ENCODE data around the gene PLK3. TPM values are rescaled to one million over a fixed set of nuclear protein-coding genes. Genes with fewer than 3 reads are reported as not detected.
A peak's percentile ranks its signal among the peaks of the same experiment; 100 is the strongest.
"Not testable (repeated sequence)": the region's sequence is repeated elsewhere in the genome, so short reads cannot be mapped to it uniquely, and the experiment has no call there.

PLK3 gene
- polyA plus RNA-seq, 1 donor (not counting 4 experiments of a cell fraction or from before 2014, with no cell fraction given), result 34.0 TPM

DNA sequence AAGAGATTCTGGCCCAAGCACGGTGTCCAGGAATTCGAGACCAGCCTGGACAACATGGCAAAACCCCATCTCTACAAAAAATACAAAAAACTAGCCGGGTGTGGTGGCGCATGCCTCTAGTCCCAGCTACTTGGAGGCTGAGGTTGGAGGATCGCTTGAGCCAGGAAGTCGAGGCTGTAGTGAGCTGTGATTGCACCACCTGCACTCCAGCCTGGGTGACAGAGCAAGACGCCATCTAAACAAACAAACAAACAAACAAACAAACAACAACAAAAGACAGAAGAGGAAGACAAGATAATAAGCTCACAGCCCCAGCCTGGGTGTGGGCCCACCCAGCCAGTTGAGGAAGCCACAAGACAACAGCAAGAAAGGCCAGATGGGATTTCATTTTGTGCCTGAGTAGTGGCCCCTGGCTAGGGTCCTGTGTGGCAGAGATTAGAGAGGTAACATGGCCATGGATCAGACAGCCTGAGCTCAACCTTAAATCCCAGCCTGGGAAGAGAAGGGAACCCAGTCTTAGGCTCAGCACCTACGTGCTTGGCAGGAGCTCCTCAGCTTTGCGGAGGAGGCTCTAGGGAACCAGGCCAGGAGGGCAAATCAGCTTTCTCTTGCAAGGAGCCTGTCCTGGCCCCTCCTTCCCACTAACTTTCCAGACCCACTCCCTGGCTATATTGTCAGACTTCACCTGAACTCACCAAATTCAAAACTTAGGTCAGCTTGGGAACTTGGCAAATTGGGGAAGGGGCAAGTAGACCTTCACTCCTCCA, 7.3 kb upstream of the PLK3 start:
- H3K79me2 ChIP-seq (ENCODE audit: control insufficient read depth, insufficient read depth, low read length), result no peaks in the 10 kb centered on the region
- TF ChIP-seq EZH2 (IDR thresholded peaks at IDR 0.05; ENCODE audit: low read length), result no peak
- TF ChIP-seq, protein P1, sequence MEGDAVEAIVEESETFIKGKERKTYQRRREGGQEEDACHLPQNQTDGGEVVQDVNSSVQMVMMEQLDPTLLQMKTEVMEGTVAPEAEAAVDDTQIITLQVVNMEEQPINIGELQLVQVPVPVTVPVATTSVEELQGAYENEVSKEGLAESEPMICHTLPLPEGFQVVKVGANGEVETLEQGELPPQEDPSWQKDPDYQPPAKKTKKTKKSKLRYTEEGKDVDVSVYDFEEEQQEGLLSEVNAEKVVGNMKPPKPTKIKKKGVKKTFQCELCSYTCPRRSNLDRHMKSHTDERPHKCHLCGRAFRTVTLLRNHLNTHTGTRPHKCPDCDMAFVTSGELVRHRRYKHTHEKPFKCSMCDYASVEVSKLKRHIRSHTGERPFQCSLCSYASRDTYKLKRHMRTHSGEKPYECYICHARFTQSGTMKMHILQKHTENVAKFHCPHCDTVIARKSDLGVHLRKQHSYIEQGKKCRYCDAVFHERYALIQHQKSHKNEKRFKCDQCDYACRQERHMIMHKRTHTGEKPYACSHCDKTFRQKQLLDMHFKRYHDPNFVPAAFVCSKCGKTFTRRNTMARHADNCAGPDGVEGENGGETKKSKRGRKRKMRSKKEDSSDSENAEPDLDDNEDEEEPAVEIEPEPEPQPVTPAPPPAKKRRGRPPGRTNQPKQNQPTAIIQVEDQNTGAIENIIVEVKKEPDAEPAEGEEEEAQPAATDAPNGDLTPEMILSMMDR (optimal IDR thresholded peaks at IDR 0.05 in 1 of 3, IDR thresholded peaks at IDR 0.05 in 1 of 3, conservative IDR thresholded peaks at IDR 0.05 in 1 of 3; ENCODE audit: extremely low read depth in 1 of 3, insufficient read depth in 2 of 3, low read length in 3 of 3), result no peak
- H2AFZ ChIP-seq (ENCODE audit: control insufficient read depth, low read length), result peak overlapping the region; percentile 22
- DNase-seq (ENCODE audit: low read depth, low spot score) (no peak), FAIRE-seq (no peak)
- no peaks in the 10 kb centered on the region for H4K20me1 ChIP-seq (ENCODE audit: control insufficient read depth, extremely low read depth, insufficient read depth, low read length)
- no peak overlapping the region for H3K27ac ChIP-seq (ENCODE audit: control insufficient read depth, insufficient read depth, low read length)
- dilution Hi-C loops (cut with MboI; ENCODE audit: extremely low pct_ligation_motif_present, low sequenced_read_pairs), result no loop called here
- H3K36me3 ChIP-seq (ENCODE audit: control insufficient read depth in 2 of 2, extremely low read depth in 1 of 2, insufficient read depth in 2 of 2, low read length in 2 of 2), result no peaks in the 10 kb centered on the region
- no peak overlapping the region for H3K9ac ChIP-seq (ENCODE audit: control insufficient read depth, extremely low read depth, insufficient read depth, low read length)
- H3K27me3 ChIP-seq (ENCODE audit: control insufficient read depth, extremely low read depth, insufficient read depth, low read length), result no peaks in the 10 kb centered on the region
- no peaks in the 10 kb centered on the region for H3K9me3 ChIP-seq (ENCODE audit: control insufficient read depth, low read depth, low read length)
- no peak overlapping the region for H3K4me3 ChIP-seq (ENCODE audit: control insufficient read depth in 2 of 3, extremely low read depth in 1 of 3, insufficient read depth in 2 of 3, low read depth in 1 of 3, low read length in 3 of 3)
- peaks cover 6% of the 10 kb centered on the region for H3K4me1 ChIP-seq (ENCODE audit: control insufficient read depth, extremely low read depth, insufficient read depth, low read length)
- H3K9me1 ChIP-seq (ENCODE audit: control insufficient read depth, extremely low read depth, insufficient read depth, low read length), result no peaks in the 10 kb centered on the region
- no peak overlapping the region for H3K4me2 ChIP-seq (ENCODE audit: control insufficient read depth, extremely low read depth, insufficient read depth, low read depth, low read length)

DNA sequence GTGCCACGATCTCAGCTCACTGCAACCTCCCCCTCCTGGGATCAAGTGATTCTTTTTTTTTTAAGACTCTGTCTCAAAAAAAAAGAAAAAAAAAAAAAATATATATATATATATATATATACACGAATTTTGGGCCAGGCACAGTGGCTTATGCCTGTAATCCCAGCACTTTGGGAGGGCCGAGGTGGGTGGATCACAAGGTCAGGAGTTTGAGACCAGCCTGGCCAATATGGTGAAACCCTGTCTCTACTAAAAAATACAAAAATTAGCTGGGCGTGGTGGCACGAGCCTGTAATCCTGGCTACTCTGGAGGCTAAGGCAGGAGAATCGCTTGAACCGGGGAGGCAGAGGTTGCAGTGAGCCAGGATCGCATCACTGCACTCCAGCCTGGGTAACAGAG, 2.3 kb upstream of the PLK3 start:
- H2AFZ ChIP-seq (ENCODE audit: control insufficient read depth, low read length); H4K20me1 ChIP-seq (ENCODE audit: control insufficient read depth, extremely low read depth, insufficient read depth, low read length); H3K4me3 ChIP-seq (ENCODE audit: control insufficient read depth in 2 of 3, extremely low read depth in 1 of 3, insufficient read depth in 2 of 3, low read depth in 1 of 3, low read length in 3 of 3); H3K4me2 ChIP-seq (ENCODE audit: control insufficient read depth, extremely low read depth, insufficient read depth, low read depth, low read length); H3K27me3 ChIP-seq (ENCODE audit: control insufficient read depth, extremely low read depth, insufficient read depth, low read length); H3K9me3 ChIP-seq (ENCODE audit: control insufficient read depth, low read depth, low read length); dilution Hi-C loops (cut with MboI; ENCODE audit: extremely low pct_ligation_motif_present, low sequenced_read_pairs); H3K27ac ChIP-seq (ENCODE audit: control insufficient read depth, insufficient read depth, low read length); FAIRE-seq; H3K9me1 ChIP-seq (ENCODE audit: control insufficient read depth, extremely low read depth, insufficient read depth, low read length); H3K9ac ChIP-seq (ENCODE audit: control insufficient read depth, extremely low read depth, insufficient read depth, low read length); DNase-seq (ENCODE audit: low read depth, low spot score): not testable (repeated sequence)
- Histone ChIP-seq H3K79me2 (ENCODE audit: control insufficient read depth, insufficient read depth, low read length) (peaks cover 25% of the 10 kb centered on the region), H3K36me3 (ENCODE audit: control insufficient read depth in 2 of 2, extremely low read depth in 1 of 2, insufficient read depth in 2 of 2, low read length in 2 of 2) (peaks cover 9 to 11% of the 10 kb centered on the region in 2 experiments), H3K4me1 (ENCODE audit: control insufficient read depth, extremely low read depth, insufficient read depth, low read length) (peaks cover 14% of the 10 kb centered on the region)
